T-helper 17 cell (primary cell): ENCODE results near the gene SMDT1. TPM values are rescaled to one million over a fixed set of nuclear protein-coding genes. Genes with fewer than 3 reads are reported as not detected.
"Not testable (repeated sequence)": the region's sequence is repeated elsewhere in the genome, so short reads cannot be mapped to it uniquely, and the experiment has no call there.

Experiments
- ATAC-seq: fragments of 150-1000 bp; cut with Tn5 transposase; 2 replicates; pipeline ENCODE4 v1.10.0; 2021; ENCODE audit warnings: mild to moderate bottlenecking, moderate library complexity
- DNase-seq, 3 donors: peaks; one replicate each; pipeline versions ENCODE4 v3.0.0 to v3.0.0-alpha.2; 2020 to 2021
- H3K9me3 ChIP-seq: one replicate; pipeline ENCODE4 v1.7.0; 2013; ENCODE audit warnings: low read length, mild to moderate bottlenecking; ENCODE audit not compliant: control insufficient read depth, poor library complexity, severe bottlenecking
- H3K27ac Mint-ChIP-seq: one replicate; pipeline ENCODE4 v1.8.0; 2022; ENCODE audit warnings: mild to moderate bottlenecking, moderate library complexity, mixed read lengths
- H3K27me3 Mint-ChIP-seq: one replicate; pipeline ENCODE4 v1.8.0; 2022; ENCODE audit warnings: mixed read lengths
- H3K36me3 Mint-ChIP-seq: one replicate; pipeline ENCODE4 v1.8.0; 2022; ENCODE audit warnings: low read depth, mixed read lengths
- H3K4me1 Mint-ChIP-seq: one replicate; pipeline ENCODE4 v1.8.0; 2022; ENCODE audit warnings: mild to moderate bottlenecking, mixed read lengths
- H3K4me3 Mint-ChIP-seq: one replicate; pipeline ENCODE4 v1.8.0; 2022; ENCODE audit warnings: mild to moderate bottlenecking, moderate library complexity, mixed read lengths
- total RNA-seq, 4 donors: library from RNA in 2 of 4; stranded (reverse) in 2 of 4; gene quantifications; one replicate each; pipeline ENCODE4 v1.2.3 and lab custom pipeline; 2022 to 2026

SMDT1 gene
- total RNA-seq, 2 donors from 2014 or later = 43.7 to 96.1 TPM

DNA sequence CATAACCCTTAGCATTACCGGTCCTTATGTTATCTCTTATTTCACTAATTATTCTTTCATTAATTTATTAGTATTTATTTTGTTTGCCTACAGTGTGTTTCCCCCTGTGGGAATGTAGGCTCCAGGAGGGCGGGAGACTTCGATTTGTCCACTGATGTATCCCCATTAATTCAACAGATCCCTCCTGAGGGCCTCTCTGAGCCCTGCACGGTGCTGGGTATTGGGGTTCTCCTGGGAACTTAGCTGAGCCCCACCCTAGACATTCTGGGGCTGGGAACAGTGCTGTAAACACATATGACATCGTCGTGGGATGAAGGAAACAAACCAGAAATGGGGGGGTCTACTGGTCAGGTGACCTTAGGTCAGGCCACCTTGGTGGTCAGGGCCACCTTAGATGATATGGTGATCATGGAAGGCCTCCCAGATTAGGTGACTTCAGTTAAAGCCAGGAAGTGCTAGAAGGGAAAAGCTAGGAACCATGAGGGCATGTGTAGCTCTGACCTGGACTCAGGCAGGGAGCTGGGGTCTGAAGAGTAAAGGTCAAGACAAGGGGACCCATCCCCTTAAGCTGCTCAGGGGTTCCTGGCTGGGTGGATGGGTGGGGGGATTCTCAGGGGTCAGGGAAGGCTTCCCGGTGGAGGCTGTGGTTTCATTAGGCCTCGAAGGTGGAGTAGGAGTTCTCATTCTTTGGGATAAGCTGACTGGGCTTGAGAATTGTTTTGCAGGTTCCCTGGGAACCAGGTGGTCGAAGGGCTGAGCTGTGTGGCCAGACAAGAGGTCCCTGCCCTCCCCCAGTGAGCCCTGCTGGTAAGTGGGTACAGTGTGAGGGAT, 4.4 kb upstream of the SMDT1 start:
- Mint-ChIP-seq H3K36me3 (no peaks in the 10 kb centered on the region), H3K27me3 (no peaks in the 10 kb centered on the region), H3K27ac (peak overlapping the region; percentile 84), H3K4me1 (peaks cover 29% of the 10 kb centered on the region), H3K4me3 (peak overlapping the region; percentile 67)
- no peaks in the 10 kb centered on the region for H3K9me3 ChIP-seq
- no peak for DNase-seq
- no peak for ATAC-seq

DNA sequence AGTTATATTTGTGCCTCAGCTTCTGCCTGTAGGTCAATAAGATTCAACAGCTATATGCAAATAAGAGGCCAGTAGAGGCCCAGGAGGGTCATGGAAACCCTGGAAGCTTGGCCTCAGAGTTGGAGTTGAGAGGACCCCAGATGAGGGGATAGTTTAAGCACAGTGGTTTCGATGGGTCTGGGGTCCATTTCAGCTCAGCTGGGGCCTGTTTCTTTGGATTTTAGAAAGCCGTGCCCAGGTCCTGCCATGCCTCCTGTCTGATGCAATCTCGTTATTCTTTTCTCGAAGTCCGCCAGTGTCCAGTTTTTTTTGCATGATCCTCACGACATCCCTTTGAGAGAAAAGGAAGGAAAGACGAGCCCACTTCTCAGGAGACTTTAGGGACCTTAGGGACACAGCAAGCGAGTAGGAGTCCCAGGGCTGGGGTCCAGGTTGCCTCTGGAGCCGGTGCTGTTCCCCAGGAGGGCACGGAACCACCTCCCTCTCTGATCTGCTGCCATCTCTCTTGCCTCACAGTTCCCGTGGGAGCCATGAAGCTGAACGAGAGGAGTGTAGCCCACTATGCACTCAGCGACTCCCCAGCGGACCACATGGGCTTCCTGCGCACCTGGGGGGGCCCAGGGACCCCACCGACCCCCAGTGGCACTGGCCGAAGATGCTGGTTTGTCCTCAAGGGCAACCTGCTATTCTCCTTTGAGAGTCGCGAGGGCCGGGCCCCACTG, 2.6 kb upstream of the SMDT1 start:
- no peak for DNase-seq
- Mint-ChIP-seq H3K4me3 (no peak overlapping the region), H3K36me3 (peaks cover 3% of the 10 kb centered on the region), H3K27me3 (no peaks in the 10 kb centered on the region), H3K27ac (peak overlapping the region; percentile 84), H3K4me1 (peaks cover 23% of the 10 kb centered on the region)
- no peak for ATAC-seq
- no peaks in the 10 kb centered on the region for H3K9me3 ChIP-seq

DNA sequence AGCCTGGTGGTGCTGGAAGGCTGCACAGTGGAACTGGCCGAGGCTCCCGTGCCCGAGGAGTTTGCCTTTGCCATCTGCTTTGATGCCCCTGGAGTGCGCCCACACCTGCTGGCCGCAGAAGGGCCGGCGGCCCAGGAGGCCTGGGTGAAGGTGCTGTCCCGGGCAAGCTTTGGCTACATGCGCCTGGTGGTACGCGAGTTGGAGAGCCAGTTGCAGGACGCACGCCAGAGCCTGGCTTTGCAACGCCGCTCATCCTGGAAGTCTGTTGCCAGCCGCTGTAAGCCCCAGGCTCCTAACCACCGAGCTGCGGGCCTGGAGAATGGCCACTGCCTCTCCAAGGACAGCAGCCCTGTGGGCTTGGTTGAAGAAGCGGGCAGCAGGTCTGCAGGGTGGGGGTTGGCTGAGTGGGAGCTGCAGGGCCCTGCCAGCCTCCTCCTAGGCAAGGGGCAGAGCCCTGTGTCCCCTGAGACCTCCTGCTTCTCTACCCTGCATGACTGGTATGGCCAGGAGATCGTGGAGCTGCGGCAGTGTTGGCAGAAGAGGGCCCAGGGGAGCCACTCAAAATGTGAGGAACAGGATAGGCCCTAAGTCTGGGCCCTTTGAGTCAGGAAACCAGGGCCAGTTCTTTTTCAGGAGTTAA, 1.9 kb upstream of the SMDT1 start:
- no peak overlapping the region for H3K4me3 Mint-ChIP-seq
- DNase-seq (no peak), ATAC-seq (no peak)
- peaks cover 3% of the 10 kb centered on the region for H3K36me3 Mint-ChIP-seq
- peaks cover 25% of the 10 kb centered on the region for H3K4me1 Mint-ChIP-seq
- H3K9me3 ChIP-seq = no peaks in the 10 kb centered on the region
- H3K27me3 Mint-ChIP-seq = no peaks in the 10 kb centered on the region
- peak overlapping the region; percentile 97 for H3K27ac Mint-ChIP-seq

DNA sequence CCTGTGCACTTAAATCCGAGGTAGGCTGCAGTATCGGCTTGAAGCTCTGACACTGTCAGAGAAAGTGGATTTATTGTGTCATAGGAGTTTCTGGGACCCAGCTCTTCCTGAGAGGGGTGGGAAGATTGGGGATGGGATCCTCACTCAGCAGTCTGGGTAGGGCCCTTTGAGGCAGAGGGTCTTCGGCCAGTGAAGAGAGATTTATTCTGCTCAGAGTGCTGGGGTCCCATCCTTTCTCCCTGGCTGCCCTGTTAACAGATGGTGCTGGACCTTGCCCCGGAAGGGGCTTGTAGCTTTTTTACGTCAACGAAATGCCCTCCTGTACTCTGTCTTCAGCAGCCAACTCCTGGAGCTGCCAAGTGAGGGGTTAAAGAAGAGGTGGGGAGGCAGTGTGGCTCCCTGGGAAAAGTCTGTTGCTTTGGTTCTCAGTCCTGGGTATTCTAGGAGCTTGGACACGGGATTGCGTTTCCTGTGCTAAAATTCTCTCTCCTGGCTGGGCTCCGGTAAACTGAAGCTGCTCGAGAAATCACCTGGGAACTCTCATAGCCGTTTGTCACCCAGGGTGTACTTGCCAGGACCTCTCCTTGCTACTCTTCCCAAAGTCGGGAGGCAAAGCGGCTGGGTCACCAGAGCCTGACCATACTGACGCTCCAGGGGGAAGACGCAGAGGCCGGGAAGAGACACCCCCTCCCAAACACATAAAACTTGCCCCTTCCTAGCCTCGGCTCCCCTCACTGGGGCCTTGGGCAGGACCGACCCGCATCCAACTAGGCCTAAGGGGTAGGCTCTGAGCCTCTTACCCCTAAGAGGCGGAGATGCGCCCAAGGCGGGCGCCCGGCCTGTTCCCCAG, 806 bp upstream of the SMDT1 start:
- ATAC-seq = no peak
- peak overlapping the region; percentile 96 for H3K4me3 Mint-ChIP-seq

DNA sequence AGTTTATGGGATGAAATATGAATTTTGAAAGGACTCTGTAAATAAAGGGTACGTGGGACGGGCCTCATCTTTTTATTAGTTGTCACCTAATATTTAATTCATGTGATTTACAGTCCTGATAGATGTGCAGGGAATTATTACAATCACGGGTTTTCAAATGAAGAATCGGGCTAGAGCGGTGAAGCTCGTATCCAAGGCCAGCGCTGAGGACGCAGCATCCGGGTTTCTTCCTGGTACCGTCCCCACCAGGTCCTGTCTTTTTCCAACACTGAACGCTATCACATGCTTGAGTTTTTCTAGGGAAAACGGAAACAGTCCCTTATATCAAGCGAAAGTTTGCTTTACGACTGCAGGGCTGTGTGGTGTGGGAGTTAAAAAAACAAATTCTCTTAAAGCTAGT, 787 bp downstream of the SMDT1 start:
- Mint-ChIP-seq H3K27ac (peak overlapping the region; percentile 97), H3K36me3 (peaks cover 3% of the 10 kb centered on the region), H3K27me3 (no peaks in the 10 kb centered on the region), H3K4me3 (peak overlapping the region; percentile 96), H3K4me1 (peaks cover 18% of the 10 kb centered on the region)
- H3K9me3 ChIP-seq = no peaks in the 10 kb centered on the region
- ATAC-seq (no peak), DNase-seq (no peak)

More for the DNA sequence above, 806 bp upstream of the SMDT1 start:
- H3K36me3 Mint-ChIP-seq = peaks cover 3% of the 10 kb centered on the region
- DNase-seq = peak in 1 of 3 donors; percentile 25
- no peaks in the 10 kb centered on the region for H3K9me3 ChIP-seq
- peak overlapping the region; percentile 97 for H3K27ac Mint-ChIP-seq
- no peaks in the 10 kb centered on the region for H3K27me3 Mint-ChIP-seq
- peaks cover 20% of the 10 kb centered on the region for H3K4me1 Mint-ChIP-seq

DNA sequence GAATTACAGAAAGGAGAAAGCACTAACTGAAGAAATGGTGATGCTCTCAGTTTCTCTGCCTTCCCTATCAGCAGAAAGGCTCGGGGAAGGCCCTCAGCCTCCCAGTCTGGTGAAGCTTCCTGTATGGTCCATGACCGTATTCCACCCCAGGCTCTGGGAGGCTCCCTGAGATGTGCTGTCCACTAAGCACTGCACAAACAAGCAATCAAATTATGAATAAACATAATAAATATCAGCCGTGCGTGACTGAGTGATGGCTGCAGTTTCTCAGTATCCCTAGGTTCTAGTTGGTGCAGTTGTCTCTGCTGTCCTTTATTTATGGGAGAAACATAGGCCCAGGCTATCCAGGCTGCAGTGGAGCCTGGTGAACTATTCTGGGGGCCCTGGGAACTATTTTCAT, 3.6 kb downstream of the SMDT1 start:
- Mint-ChIP-seq H3K27ac (peak overlapping the region; percentile 70), H3K4me1 (peaks cover 20% of the 10 kb centered on the region), H3K27me3 (no peaks in the 10 kb centered on the region), H3K4me3 (peak overlapping the region; percentile 36), H3K36me3 (peaks cover 3% of the 10 kb centered on the region)
- DNase-seq = no peak
- no peaks in the 10 kb centered on the region for H3K9me3 ChIP-seq
- ATAC-seq = no peak

DNA sequence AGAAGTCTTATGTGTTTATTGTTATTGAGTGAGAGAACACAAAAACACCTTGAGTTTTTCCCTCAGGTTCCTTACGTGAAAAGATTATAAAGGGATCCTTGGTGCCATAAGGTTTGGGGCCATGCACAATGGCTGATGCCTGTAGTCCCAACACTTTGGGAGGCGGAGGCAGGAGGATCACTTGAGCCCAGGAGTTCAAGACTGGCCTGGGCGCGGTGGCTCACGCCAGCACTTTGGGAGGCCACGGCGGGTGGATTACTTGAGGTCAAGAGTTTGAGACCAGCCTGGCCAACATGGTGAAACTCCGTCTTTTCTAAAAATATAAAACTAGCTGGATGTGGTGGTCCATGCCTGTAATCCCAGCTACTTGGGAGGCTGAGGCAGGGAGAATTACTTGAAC, 5.4 kb downstream of the SMDT1 start:
- ATAC-seq (no peak), DNase-seq (no peak)
- no peak overlapping the region for H3K4me3 Mint-ChIP-seq
- H3K27ac Mint-ChIP-seq = peak overlapping the region; percentile 70
- H3K9me3 ChIP-seq = no peaks in the 10 kb centered on the region
- no peaks in the 10 kb centered on the region for H3K27me3 Mint-ChIP-seq
- peaks cover 26% of the 10 kb centered on the region for H3K4me1 Mint-ChIP-seq
- peaks cover 5% of the 10 kb centered on the region for H3K36me3 Mint-ChIP-seq

DNA sequence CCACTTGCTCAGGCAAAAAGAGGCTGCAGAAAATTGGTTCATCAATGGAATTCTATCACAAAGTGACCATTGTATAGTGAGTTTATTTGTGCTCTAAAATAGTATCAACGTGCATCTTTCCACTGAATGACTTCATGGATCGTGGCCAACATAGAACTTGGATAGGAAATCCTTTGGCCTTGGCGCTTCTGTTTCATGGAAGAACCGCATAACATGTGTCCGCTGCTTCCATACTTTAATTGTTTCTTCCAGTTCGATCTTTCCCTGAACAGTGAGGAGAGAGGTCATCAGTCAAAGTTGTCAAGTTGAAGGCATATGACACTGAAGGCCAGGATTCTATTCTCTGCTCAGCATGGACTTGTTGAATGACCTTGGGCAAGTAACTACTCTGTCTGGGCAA, 6.6 kb downstream of the SMDT1 start:
- Mint-ChIP-seq H3K36me3 (peaks cover 6% of the 10 kb centered on the region), H3K27ac (no peak overlapping the region), H3K4me1 (peaks cover 28% of the 10 kb centered on the region), H3K27me3 (no peaks in the 10 kb centered on the region), H3K4me3 (no peak overlapping the region)
- no peaks in the 10 kb centered on the region for H3K9me3 ChIP-seq
- DNase-seq (no peak), ATAC-seq (no peak)

DNA sequence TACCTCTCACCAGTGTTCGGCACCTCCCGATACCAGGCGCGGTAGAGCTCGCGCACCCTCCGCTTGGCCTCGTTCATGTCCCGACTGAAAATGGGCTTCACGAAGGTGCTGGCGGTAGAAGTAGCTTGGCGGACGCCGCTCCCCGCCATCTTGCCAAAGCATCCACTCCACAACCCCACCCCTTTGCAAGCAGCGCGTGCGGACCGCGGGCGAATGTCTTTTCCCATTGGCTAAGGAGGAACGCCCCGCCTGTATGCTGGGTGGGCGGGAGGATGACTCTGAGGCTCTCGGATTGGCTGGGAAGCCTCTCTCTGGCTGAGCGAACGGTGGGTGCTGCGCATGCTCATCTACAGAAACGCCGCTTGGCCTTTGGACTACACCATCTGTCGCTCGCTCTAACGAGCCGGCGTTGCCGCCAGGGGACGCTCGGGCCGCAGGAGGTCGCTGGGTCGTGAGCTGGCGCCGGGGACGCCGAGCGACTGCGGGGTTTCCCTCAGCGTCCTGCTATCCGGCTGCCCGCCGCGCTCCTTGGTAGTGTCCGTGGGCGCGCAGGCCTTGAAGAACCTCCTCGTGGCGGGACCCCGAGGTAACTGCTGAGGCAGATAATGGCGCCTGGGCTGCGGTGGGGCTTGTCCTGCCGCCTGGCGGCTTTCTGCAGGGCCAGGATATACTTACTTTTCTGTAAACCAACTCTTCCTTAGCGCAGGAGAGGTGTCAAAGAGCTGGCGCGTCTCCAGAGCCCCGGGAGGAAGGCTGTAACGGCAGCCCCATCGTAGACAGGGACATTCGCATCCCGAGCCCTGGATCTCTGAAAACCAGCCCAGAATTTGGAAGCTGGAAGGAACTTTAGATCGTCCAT, 11.3 kb downstream of the SMDT1 start, which contains the start of gene NDUFA6:
Gene NDUFA6 (minus strand): TSS at position 177 of the 859 bp plus-strand sequence. CDS start 28 bp downstream, at position 149.
- Mint-ChIP-seq H3K27ac (peak within 1 kb of the TSS; percentile 95), H3K36me3 (peaks cover 4% of the 10 kb centered on the region), H3K4me1 (peaks cover 24% of the 10 kb centered on the region), H3K4me3 (peak within 1 kb of the TSS; percentile 97), H3K27me3 (no peaks in the 10 kb centered on the region)
- no peaks in the 10 kb centered on the region for H3K9me3 ChIP-seq
- peak; percentile 89 for ATAC-seq
- peak; percentile 94 to 98 (median 95) for DNase-seq

DNA sequence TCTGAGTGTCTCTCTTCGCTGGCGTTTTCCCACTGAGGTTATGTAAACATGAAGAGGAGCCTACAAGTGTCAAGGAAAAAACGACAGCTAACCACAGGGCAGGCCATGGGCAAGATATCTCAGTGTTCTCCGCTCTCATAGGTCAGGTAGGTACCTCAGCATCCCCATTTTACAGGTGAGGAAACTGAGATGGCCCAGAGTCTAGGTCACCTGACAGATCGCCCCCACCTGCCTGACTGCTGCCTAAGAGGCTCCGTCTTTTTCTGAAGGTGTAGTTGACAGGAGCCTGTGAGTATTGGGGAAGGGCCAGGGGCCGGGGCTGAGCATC, 11.9 kb downstream of the SMDT1 start:
- Mint-ChIP-seq H3K27ac (peak overlapping the region; percentile 95), H3K27me3 (no peaks in the 10 kb centered on the region), H3K4me3 (peak overlapping the region; percentile 97), H3K4me1 (peaks cover 22% of the 10 kb centered on the region), H3K36me3 (peaks cover 4% of the 10 kb centered on the region)
- no peaks in the 10 kb centered on the region for H3K9me3 ChIP-seq
- ATAC-seq (no peak), DNase-seq (no peak)

DNA sequence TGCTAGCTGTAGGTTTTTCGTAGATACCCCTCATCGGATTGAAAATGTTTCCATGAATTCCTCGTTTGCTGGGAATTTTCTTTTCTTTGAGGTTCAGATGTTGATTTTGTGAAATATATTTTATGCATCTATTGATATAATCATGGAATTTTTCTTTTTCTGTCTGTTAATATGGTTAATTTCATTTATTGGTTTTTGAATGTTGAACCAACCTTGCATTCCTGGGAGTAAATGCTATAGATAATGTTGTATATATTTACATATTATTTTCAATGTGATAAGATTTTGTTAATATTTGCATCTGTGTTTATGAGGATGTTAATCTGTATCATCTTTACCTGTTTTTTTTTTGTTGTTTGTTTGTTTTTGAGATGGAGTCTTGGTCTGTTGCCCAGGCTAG, 21.7 kb downstream of the SMDT1 start:
- Mint-ChIP-seq H3K27me3 (no peaks in the 10 kb centered on the region), H3K4me3 (no peak overlapping the region), H3K27ac (no peak overlapping the region), H3K4me1 (peaks cover 2% of the 10 kb centered on the region), H3K36me3 (peaks cover 4% of the 10 kb centered on the region)
- DNase-seq (no peak), ATAC-seq (no peak)
- peaks cover 4% of the 10 kb centered on the region for H3K9me3 ChIP-seq

DNA sequence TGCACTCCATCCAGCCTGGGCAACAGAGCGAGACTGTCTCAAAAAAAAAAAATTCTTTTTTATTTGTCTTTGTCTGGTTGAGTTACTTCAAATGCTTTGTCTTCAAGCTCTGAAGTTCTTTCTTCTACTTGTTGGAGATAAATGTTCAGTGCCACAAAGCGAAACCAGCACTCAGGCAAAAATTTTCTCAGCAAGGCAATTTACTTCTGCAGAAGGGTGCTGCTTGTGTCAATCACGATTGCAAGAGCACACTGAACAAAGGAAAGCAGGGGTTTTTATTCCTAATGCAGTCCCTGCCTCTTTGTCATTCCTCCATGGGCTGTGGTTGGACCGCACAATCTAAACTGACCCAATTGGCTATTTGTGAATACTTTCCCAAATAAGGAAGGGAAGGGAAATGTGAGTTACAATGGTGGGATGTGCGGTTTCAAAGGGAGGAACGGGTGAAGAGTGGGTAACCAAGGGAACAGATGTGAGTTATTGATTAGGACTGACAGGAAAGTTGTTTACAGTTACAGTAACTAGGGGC, 24.9 kb downstream of the SMDT1 start:
- not testable (repeated sequence) for ATAC-seq, H3K4me3 Mint-ChIP-seq, H3K27ac Mint-ChIP-seq

More for the DNA sequence above, 24.9 kb downstream of the SMDT1 start:
- not testable (repeated sequence) for H3K4me1 Mint-ChIP-seq, DNase-seq, H3K9me3 ChIP-seq, H3K27me3 Mint-ChIP-seq, H3K36me3 Mint-ChIP-seq
